Gastrocnemius medialis (tissue), 4 donors: Measurements from ENCODE around the gene SPTBN1. TPM values are rescaled to one million over a fixed set of nuclear protein-coding genes. Genes with fewer than 3 reads are reported as not detected.
A peak's percentile ranks its signal among the peaks of the same experiment; 100 is the strongest.

Experiments used
- ATAC-seq, 2 donors: fragments of 150-250 bp; one replicate each; pipeline ENCODE4 v1.9.1; 2016
- DNase-seq, 2 donors: peaks; one replicate each; pipeline ENCODE4 v3.0.0-alpha.2; 2019
- H3K27ac ChIP-seq, 4 donors: fragments of 200-600 bp; sonication (generic); 1 replicate in 1 of 4; 2 replicates in 3 of 4; pipeline ENCODE4 v1.5.1; 2016 to 2018; ENCODE audit warnings: mild to moderate bottlenecking in 2 of 4, moderate library complexity in 1 of 4
- H3K27me3 ChIP-seq, 3 donors: fragments of 200-600 bp; sonication (generic) in 2 of 3; 1 replicate in 1 of 3; 2 replicates in 2 of 3; pipeline versions ENCODE4 v1.5.1 to v1.6.0; 2016 to 2019; ENCODE audit warnings: mild to moderate bottlenecking in 1 of 3, moderate library complexity in 1 of 3
- H3K36me3 ChIP-seq, 2 donors: fragments of 200-600 bp; sonication (generic) in 1 of 2; one replicate each; pipeline ENCODE4 v1.5.1; 2017 to 2018
- H3K4me1 ChIP-seq, 2 donors: fragments of 200-600 bp; sonication (generic) in 1 of 2; one replicate each; pipeline ENCODE4 v1.5.1; 2016 to 2017; ENCODE audit warnings: mild to moderate bottlenecking in 2 of 2
- H3K4me3 ChIP-seq, 4 donors: fragments of 200-600 bp; sonication (generic) in 3 of 4; 1 replicate in 1 of 4; 2 replicates in 3 of 4; pipeline ENCODE4 v1.5.1; 2016 to 2019; ENCODE audit warnings: mild to moderate bottlenecking in 2 of 4
- H3K9me3 ChIP-seq, 3 donors: fragments of 200-600 bp; sonication (generic) in 2 of 3; 1 replicate in 1 of 3; 2 replicates in 2 of 3; pipeline ENCODE4 v1.5.1; 2016 to 2019
- POLR2A ChIP-seq, 2 donors: fragments of 450-650 bp; IDR thresholded peaks; one replicate each; pipeline ENCODE4 v1.6.1; 2017; ENCODE audit warnings: antibody characterized with exemption in 2 of 2, mild to moderate bottlenecking in 2 of 2, moderate library complexity in 2 of 2
- in situ Hi-C, 4 donors: fragments of 200-750 bp; cut with MboI; loops; one replicate each; pipeline versions ENCODE4 v1.15.0 to v1.8.0; 2017; ENCODE audit warnings: low sequenced_read_pairs in 4 of 4
- intact Hi-C: fragments of 100-400 bp; cut with DNase I; formaldehyde crosslinking; loops from one replicate; pipeline ENCODE4 v1.15.1; 2023; ENCODE audit warnings: low total_unique reads
- total RNA-seq, 4 donors: library from RNA; depleted of rRNA; stranded (reverse); fragments of >200 nt; gene quantifications; one replicate each; pipeline versions ENCODE4 v1.1.0 to v1.2.3, GENCODE V29; 2016
- TF ChIP-seq, protein P1 (sequence below), 5 experiments: fragments of 450-650 bp in 3 of 5; fragments of 200-600 bp in 2 of 5; sonication (generic) in 2 of 5; IDR thresholded peaks in 4 of 5; conservative IDR thresholded peaks in 1 of 5; 1 replicate in 4 of 5; 2 replicates in 1 of 5; pipeline ENCODE4 v1.5.1; 2016 to 2019; ENCODE audit warnings: antibody characterized with exemption in 5 of 5, mild to moderate bottlenecking in 3 of 5, moderate library complexity in 3 of 5

SPTBN1 gene
- total RNA-seq, 4 donors from 2014 or later, result 107 to 191 (median 119) TPM

DNA sequence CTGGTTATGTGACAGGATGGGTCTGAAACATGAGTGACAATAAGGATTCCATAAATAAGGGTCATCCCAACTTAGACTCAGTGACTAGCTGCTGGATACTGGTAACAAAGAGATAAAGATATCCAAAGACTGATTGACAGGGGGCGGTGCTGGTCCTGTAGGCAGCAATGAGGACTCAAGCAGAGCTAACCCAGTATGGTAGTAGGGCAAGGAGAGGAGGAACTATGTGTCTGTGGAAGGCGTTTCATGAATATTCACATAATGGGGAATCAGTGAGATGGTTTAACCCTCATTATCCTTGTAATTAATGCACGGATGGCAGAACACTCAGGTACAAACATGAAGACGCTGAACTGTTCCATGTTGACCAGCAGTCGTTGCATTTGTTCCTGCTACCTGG is 164.8 kb downstream of the SPTBN1 start:
- in situ Hi-C loops (no loop called here), intact Hi-C loops (no loop called here)
- Histone ChIP-seq H3K9me3 (no peaks in the 10 kb centered on the region), H3K4me1 (peaks cover 27 to 50% of the 10 kb centered on the region in 2 donors), H3K4me3 (no peak overlapping the region), H3K27ac (peak overlapping the region in 2 of 4 donors; percentile 66), H3K27me3 (no peaks in the 10 kb centered on the region), H3K36me3 (peaks cover 0 to 73% of the 10 kb centered on the region in 2 donors)
- TF ChIP-seq, protein P1, sequence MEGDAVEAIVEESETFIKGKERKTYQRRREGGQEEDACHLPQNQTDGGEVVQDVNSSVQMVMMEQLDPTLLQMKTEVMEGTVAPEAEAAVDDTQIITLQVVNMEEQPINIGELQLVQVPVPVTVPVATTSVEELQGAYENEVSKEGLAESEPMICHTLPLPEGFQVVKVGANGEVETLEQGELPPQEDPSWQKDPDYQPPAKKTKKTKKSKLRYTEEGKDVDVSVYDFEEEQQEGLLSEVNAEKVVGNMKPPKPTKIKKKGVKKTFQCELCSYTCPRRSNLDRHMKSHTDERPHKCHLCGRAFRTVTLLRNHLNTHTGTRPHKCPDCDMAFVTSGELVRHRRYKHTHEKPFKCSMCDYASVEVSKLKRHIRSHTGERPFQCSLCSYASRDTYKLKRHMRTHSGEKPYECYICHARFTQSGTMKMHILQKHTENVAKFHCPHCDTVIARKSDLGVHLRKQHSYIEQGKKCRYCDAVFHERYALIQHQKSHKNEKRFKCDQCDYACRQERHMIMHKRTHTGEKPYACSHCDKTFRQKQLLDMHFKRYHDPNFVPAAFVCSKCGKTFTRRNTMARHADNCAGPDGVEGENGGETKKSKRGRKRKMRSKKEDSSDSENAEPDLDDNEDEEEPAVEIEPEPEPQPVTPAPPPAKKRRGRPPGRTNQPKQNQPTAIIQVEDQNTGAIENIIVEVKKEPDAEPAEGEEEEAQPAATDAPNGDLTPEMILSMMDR (IDR thresholded peaks at IDR 0.05 in 4 of 5, conservative IDR thresholded peaks at IDR 0.05 in 1 of 5), result no peak
- no peak for TF ChIP-seq POLR2A (IDR thresholded peaks at IDR 0.05)
- no peak for DNase-seq
- no peak for ATAC-seq

DNA sequence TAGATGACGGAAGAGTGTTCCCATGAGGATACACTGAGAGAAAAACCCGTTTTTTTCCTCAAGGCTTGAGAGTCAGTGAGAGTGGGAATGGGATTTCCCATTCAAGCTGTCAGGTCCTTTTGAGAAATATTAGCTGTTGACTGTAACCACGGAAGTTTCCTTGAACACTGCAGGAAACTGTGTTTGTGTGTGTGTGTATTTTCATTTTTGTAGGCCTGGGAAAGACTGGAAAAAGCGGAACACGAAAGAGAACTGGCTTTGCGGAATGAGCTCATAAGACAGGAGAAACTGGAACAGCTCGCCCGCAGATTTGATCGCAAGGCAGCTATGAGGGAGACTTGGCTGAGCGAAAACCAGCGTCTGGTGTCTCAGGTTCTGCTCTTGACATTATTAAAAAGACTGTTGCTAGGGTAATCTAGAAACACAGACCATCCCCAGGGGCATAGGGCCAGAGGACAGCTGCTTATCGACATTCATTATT is 168.5 kb downstream of the SPTBN1 start:
- Histone ChIP-seq H3K4me1 (peaks cover 2 to 25% of the 10 kb centered on the region in 2 donors), H3K27me3 (no peaks in the 10 kb centered on the region), H3K36me3 (peaks cover 0 to 90% of the 10 kb centered on the region in 2 donors), H3K9me3 (no peaks in the 10 kb centered on the region), H3K4me3 (no peak overlapping the region), H3K27ac (peak overlapping the region; percentile 42 to 69 (median 57))
- TF ChIP-seq, protein P1 (IDR thresholded peaks at IDR 0.05 in 4 of 5, conservative IDR thresholded peaks at IDR 0.05 in 1 of 5), result no peak
- no peak for TF ChIP-seq POLR2A (IDR thresholded peaks at IDR 0.05)
- in situ Hi-C loops, result no loop called here
- DNase-seq (no peak), ATAC-seq (no peak)
- intact Hi-C loops, result no loop called here

- Histone ChIP-seq H3K36me3 (peaks cover 0 to 93% of the 10 kb centered on the region in 2 donors), H3K27me3 (no peaks in the 10 kb centered on the region), H3K4me3 (no peak overlapping the region), H3K27ac (peak overlapping the region; percentile 42 to 69 (median 57)), H3K9me3 (no peaks in the 10 kb centered on the region), H3K4me1 (peaks cover 7 to 19% of the 10 kb centered on the region in 2 donors)
- ATAC-seq, result no peak
- in situ Hi-C loops, result no loop called here
- intact Hi-C loops, result no loop called here
- no peak for DNase-seq
- TF ChIP-seq POLR2A (IDR thresholded peaks at IDR 0.05), result no peak
These were observed 170.0 kb downstream of the SPTBN1 start for GRCh38 chr2:54626131-54626530.

- peak; percentile 67 to 70 for ATAC-seq
- in situ Hi-C loops, result no loop called here
These were observed 170.8 kb downstream of the SPTBN1 start for GRCh38 chr2:54626884-54627283.

DNA sequence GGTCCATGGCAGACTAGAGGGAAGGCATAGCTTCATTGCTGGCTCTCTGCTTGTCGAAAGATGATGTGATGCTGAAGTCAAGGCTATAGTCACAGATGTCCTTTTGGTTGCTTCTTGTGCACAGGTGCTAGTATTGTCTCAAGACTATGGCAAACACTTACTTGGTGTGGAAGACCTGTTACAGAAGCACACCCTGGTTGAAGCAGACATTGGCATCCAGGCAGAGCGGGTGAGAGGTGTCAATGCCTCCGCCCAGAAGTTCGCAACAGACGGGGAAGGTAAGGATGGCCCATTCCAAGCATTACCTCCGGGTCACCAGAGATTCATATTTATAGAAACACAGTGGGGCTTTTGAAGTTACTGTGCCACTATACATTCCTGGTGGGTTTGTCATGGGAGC is 171.8 kb downstream of the SPTBN1 start:
- no peak overlapping the region for H3K4me3 ChIP-seq
- ATAC-seq (no peak), DNase-seq (no peak)
- H3K4me1 ChIP-seq, result peaks cover 11 to 30% of the 10 kb centered on the region in 2 donors
- no peaks in the 10 kb centered on the region for H3K9me3 ChIP-seq
- no peaks in the 10 kb centered on the region for H3K27me3 ChIP-seq
- H3K36me3 ChIP-seq, result peaks cover 0 to 91% of the 10 kb centered on the region in 2 donors
- in situ Hi-C loops (no loop called here), intact Hi-C loops (no loop called here)
- H3K27ac ChIP-seq, result peak overlapping the region in 2 of 4 donors; percentile 63 to 69
- TF ChIP-seq, protein P1 (IDR thresholded peaks at IDR 0.05 in 4 of 5, conservative IDR thresholded peaks at IDR 0.05 in 1 of 5), result no peak
- TF ChIP-seq POLR2A (IDR thresholded peaks at IDR 0.05), result no peak

More at GRCh38 chr2:54626884-54627283, 170.8 kb downstream of the SPTBN1 start:
- peak overlapping the region; percentile 42 to 69 (median 57) for H3K27ac ChIP-seq
- no peaks in the 10 kb centered on the region for H3K27me3 ChIP-seq
- DNase-seq, result no peak
- no peak overlapping the region for H3K4me3 ChIP-seq
- H3K9me3 ChIP-seq, result no peaks in the 10 kb centered on the region
- intact Hi-C loops, result no loop called here
- H3K36me3 ChIP-seq, result peaks cover 0 to 91% of the 10 kb centered on the region in 2 donors
- H3K4me1 ChIP-seq, result peaks cover 8 to 20% of the 10 kb centered on the region in 2 donors
- TF ChIP-seq POLR2A (IDR thresholded peaks at IDR 0.05), result no peak
- TF ChIP-seq, protein P1 (IDR thresholded peaks at IDR 0.05 in 4 of 5, conservative IDR thresholded peaks at IDR 0.05 in 1 of 5), result no peak
